Panc1 (cell line): ENCODE data around the gene BLOC1S6. TPM values are rescaled to one million over a fixed set of nuclear protein-coding genes. Genes with fewer than 3 reads are reported as not detected.

Source experiments
- ATAC-seq: fragments of 200-7000 bp; cut with Tn5 transposase; 2 replicates; pipeline ENCODE4 v1.9.1; 2020; ENCODE audit warnings: mild to moderate bottlenecking, moderate library complexity
- BruUV-seq: library from RNA; stranded (reverse); fragments of 400-500 nt; replicated peaks from 2 replicates; lab custom pipeline; 2021; lab: Mats Ljungman, UMichigan
- CTCF ChIA-PET: fragments of 300-600 bp; sonication (Branson Sonifier 250); formaldehyde crosslinking; loops from one replicate; lab custom pipeline; 2022; ENCODE audit warnings: antibody characterized with exemption; lab: Charles Lee
- POLR2A ChIA-PET: fragments of 300-600 bp; sonication (Branson Sonifier 250); formaldehyde crosslinking; loops from one replicate; lab custom pipeline; 2022; ENCODE audit warnings: antibody characterized with exemption; lab: Charles Lee
- DNase-seq: peaks from one replicate; pipeline ENCODE4 v3.0.0-alpha.2; 2010; ENCODE audit warnings: low read depth, low spot score
- H3K27ac ChIP-seq: 2 replicates; pipeline ENCODE4 v1.5.1; 2011; ENCODE audit warnings: mild to moderate bottlenecking, low read length, inconsistent platforms
- H3K27me3 ChIP-seq: fragments of 200-500 bp; sonication (Bioruptor generic); 2 replicates; pipeline ENCODE4 v1.6.0; 2014; ENCODE audit warnings: low read length, inconsistent platforms; ENCODE audit not compliant: control insufficient read depth, insufficient read depth
- H3K36me3 ChIP-seq: fragments of 200-500 bp; sonication (Bioruptor generic); 2 replicates; pipeline ENCODE4 v1.5.1; 2014; ENCODE audit warnings: inconsistent platforms, mild to moderate bottlenecking, low read length, moderate library complexity; ENCODE audit not compliant: control insufficient read depth, insufficient read depth
- H3K4me1 ChIP-seq: 2 replicates; pipeline ENCODE4 v1.5.1; 2011; ENCODE audit warnings: inconsistent platforms, mild to moderate bottlenecking, low read length, moderate library complexity; ENCODE audit not compliant: control insufficient read depth, insufficient read depth
- H3K4me3 ChIP-seq, 2 experiments: 2 replicates each; pipeline ENCODE4 v1.5.1; 2011 to 2012; ENCODE audit warnings: low read depth in 2 of 2, low read length in 2 of 2, mild to moderate bottlenecking in 2 of 2, inconsistent platforms in 1 of 2, moderate library complexity in 1 of 2
- H3K9me3 ChIP-seq: fragments of 200-500 bp; sonication (Bioruptor generic); 2 replicates; pipeline ENCODE4 v1.5.1; 2014; ENCODE audit warnings: low read depth, mild to moderate bottlenecking, inconsistent platforms, low read length, moderate library complexity; ENCODE audit not compliant: control insufficient read depth, insufficient read depth
- POLR2AphosphoS5 ChIP-seq: IDR thresholded peaks from 2 replicates; pipeline ENCODE4 v1.6.1; 2012; ENCODE audit warnings: mild to moderate bottlenecking, low read depth, low read length, moderate library complexity
- SIN3A ChIP-seq: IDR thresholded peaks from 2 replicates; pipeline ENCODE4 v1.6.1; 2012; ENCODE audit warnings: low read depth, mild to moderate bottlenecking, low read length, moderate library complexity, borderline replicate concordance; ENCODE audit not compliant: insufficient read depth
- TCF7L2 ChIP-seq: IDR thresholded peaks from 2 replicates; pipeline ENCODE4 v1.6.1; 2011; ENCODE audit warnings: mild to moderate bottlenecking, low read depth, low read length, inconsistent platforms
- in situ Hi-C: cut with HindIII; loops from 2 replicates; pipeline ENCODE4 v1.10.0; 2016; ENCODE audit warnings: low sequenced_read_pairs, low pct_unique_long_range_greater_than_20kb
- intact Hi-C: fragments of 100-400 bp; cut with micrococcal nuclease; formaldehyde crosslinking; loops from one replicate; pipeline ENCODE4 v1.10.0; 2022; ENCODE audit not compliant: unreplicated experiment
- total RNA-seq: library from RNA; stranded (reverse); gene quantifications from one replicate; pipeline ENCODE4 v1.2.1, GENCODE V29; 2021; ENCODE audit not compliant: unreplicated experiment
- TF ChIP-seq, protein P1 (sequence below), 2 experiments: IDR thresholded peaks; 2 replicates each; pipeline ENCODE4 v1.6.1; 2011 to 2012; ENCODE audit warnings: low read depth in 2 of 2, control low read depth in 1 of 2, low read length in 1 of 2, mild to moderate bottlenecking in 1 of 2, moderate library complexity in 1 of 2; ENCODE audit not compliant: insufficient read depth in 1 of 2
- TF ChIP-seq, protein P2 (sequence below): fragments of 450-650 bp; IDR thresholded peaks from 2 replicates; pipeline ENCODE4 v1.5.1; 2017; ENCODE audit warnings: mild to moderate bottlenecking

BLOC1S6 gene
- total RNA-seq, 1 experiment from 2014 or later, result 52.0 TPM

DNA sequence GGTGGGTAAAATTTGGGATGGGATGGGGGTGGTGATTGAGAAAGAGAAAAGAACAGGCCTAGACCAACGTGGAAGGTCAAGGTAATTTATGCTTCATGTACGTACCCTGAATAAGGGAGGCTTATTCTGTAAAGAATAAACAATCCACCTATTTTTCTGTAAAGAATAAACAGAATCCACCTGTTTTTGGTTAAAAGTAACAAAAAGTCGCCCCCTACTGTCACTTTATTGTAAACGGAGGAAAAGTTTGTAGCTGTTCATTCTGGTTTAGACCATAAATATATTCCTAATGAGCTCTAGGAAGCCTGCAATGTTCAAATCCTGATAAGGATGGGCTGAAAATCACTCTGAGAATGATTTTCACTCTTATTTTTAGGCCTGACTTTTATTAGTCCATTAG, 24.1 kb downstream of the BLOC1S6 start:
- ChIA-PET POLR2A (interaction anchor here (0.6 kb wide), 1 partner anchor 23 kb away, joined by 3 read pairs; no protein-coding TSS in a partner anchor), CTCF (interaction anchor here (0.6 to 1.3 kb wide), 7 partner anchors 10 to 173 kb away, joined by 3 to 15 read pairs (median 4); no protein-coding TSS in a partner anchor)
- in situ Hi-C loops, result no loop called here
- Histone ChIP-seq H3K4me3 (no peak overlapping the region), H3K27ac (no peak overlapping the region), H3K9me3 (no peaks in the 10 kb centered on the region), H3K4me1 (peaks cover 7% of the 10 kb centered on the region; the same call in 1 of the 2 replicates), H3K27me3 (no peaks in the 10 kb centered on the region), H3K36me3 (no peaks in the 10 kb centered on the region)
- DNase-seq (no peak), ATAC-seq (no peak)
- no peak for TF ChIP-seq POLR2AphosphoS5
- no peak for TF ChIP-seq TCF7L2
- TF ChIP-seq, protein P1, sequence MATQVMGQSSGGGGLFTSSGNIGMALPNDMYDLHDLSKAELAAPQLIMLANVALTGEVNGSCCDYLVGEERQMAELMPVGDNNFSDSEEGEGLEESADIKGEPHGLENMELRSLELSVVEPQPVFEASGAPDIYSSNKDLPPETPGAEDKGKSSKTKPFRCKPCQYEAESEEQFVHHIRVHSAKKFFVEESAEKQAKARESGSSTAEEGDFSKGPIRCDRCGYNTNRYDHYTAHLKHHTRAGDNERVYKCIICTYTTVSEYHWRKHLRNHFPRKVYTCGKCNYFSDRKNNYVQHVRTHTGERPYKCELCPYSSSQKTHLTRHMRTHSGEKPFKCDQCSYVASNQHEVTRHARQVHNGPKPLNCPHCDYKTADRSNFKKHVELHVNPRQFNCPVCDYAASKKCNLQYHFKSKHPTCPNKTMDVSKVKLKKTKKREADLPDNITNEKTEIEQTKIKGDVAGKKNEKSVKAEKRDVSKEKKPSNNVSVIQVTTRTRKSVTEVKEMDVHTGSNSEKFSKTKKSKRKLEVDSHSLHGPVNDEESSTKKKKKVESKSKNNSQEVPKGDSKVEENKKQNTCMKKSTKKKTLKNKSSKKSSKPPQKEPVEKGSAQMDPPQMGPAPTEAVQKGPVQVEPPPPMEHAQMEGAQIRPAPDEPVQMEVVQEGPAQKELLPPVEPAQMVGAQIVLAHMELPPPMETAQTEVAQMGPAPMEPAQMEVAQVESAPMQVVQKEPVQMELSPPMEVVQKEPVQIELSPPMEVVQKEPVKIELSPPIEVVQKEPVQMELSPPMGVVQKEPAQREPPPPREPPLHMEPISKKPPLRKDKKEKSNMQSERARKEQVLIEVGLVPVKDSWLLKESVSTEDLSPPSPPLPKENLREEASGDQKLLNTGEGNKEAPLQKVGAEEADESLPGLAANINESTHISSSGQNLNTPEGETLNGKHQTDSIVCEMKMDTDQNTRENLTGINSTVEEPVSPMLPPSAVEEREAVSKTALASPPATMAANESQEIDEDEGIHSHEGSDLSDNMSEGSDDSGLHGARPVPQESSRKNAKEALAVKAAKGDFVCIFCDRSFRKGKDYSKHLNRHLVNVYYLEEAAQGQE (IDR thresholded peaks at IDR 0.05; ENCODE audit: insufficient read depth in 1 of 2, low read depth in 2 of 2, low read length in 1 of 2), result no peak
- TF ChIP-seq, protein P2, sequence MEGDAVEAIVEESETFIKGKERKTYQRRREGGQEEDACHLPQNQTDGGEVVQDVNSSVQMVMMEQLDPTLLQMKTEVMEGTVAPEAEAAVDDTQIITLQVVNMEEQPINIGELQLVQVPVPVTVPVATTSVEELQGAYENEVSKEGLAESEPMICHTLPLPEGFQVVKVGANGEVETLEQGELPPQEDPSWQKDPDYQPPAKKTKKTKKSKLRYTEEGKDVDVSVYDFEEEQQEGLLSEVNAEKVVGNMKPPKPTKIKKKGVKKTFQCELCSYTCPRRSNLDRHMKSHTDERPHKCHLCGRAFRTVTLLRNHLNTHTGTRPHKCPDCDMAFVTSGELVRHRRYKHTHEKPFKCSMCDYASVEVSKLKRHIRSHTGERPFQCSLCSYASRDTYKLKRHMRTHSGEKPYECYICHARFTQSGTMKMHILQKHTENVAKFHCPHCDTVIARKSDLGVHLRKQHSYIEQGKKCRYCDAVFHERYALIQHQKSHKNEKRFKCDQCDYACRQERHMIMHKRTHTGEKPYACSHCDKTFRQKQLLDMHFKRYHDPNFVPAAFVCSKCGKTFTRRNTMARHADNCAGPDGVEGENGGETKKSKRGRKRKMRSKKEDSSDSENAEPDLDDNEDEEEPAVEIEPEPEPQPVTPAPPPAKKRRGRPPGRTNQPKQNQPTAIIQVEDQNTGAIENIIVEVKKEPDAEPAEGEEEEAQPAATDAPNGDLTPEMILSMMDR, result peak; percentile 65
- TF ChIP-seq SIN3A, result no peak
- no TSS peak for BruUV-seq
- intact Hi-C loops, result loop anchor here (5.0 to 10.0 kb wide), 2 partner anchors 87 to 139 kb away; partner anchors contain the start of gene SLC30A4

DNA sequence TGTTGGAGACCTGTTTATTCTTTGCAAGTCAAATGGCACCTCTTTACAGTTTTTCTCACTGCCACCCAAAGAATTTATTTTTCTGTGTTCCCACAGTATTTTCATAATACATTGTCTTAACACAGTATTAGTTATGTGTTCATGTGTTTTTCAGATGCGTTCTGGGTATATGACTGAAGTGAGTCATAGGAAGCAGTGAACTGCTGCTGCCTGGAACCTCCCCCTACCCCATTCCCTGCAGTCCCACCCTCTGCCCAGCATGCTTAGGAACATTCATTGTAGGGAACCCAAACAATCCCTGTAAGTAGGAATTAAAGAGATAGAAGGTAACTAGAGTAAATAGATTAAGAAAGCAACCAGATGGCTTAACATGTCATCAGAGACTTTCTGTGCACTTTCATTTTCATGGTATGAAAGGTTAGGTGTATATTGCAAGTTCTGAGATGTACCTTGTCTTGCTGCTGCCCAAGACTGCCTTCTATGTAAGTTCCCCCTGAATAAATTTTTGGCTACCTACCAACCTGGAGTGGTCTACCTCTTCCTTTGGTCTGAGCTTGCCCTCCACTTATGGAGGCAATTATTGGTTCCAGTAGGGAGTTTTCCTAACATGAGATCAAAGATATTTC, 25.7 kb downstream of the BLOC1S6 start:
- POLR2A ChIA-PET, result no interaction called here
- no TSS peak for BruUV-seq
- Histone ChIP-seq H3K27ac (no peak overlapping the region), H3K4me1 (peaks cover 7% of the 10 kb centered on the region; the same call in 1 of the 2 replicates), H3K9me3 (no peaks in the 10 kb centered on the region), H3K4me3 (no peak overlapping the region), H3K36me3 (no peaks in the 10 kb centered on the region), H3K27me3 (no peaks in the 10 kb centered on the region)
- intact Hi-C loops, result loop anchor here (5.0 to 10.0 kb wide), 2 partner anchors 88 to 141 kb away; partner anchors contain the start of gene SLC30A4
- CTCF ChIA-PET, result interaction anchor here (0.6 to 0.7 kb wide), 2 partner anchors 155 to 449 kb away, joined by 3 read pairs; no protein-coding TSS in a partner anchor
- no peak for DNase-seq
- in situ Hi-C loops, result no loop called here
- TF ChIP-seq, protein P2, result no peak
- ATAC-seq, result peak; percentile 59
